Fibroblast of the aortic adventitia (primary cell): ENCODE results near the gene ADGRD1. TPM values are rescaled to one million over a fixed set of nuclear protein-coding genes. Genes with fewer than 3 reads are reported as not detected.

ENCODE experiments used
- DNase-seq: peaks from one replicate; pipeline ENCODE4 v3.0.0-alpha.2; 2010; ENCODE audit warnings: low read depth
- H3K4me3 ChIP-seq: 2 replicates; pipeline ENCODE4 v1.5.1; 2011; ENCODE audit warnings: low read depth, mild to moderate bottlenecking, control low read depth, low read length, moderate library complexity
- total RNA-seq: library from RNA; depleted of rRNA; stranded (reverse); fragments of >200 nt; gene quantifications from 2 replicates; pipeline ENCODE4 v1.2.3, GENCODE V29; 2012; ENCODE audit warnings: low replicate concordance
- TF ChIP-seq, protein P1 (sequence below): IDR thresholded peaks from 2 replicates; pipeline ENCODE4 v1.5.1; 2011; ENCODE audit warnings: mild to moderate bottlenecking, low read length, control low read depth, inconsistent platforms; ENCODE audit not compliant: insufficient read depth

The ADGRD1 gene
- total RNA-seq, 1 donor = 1.2 TPM

- no peak overlapping the region for H3K4me3 ChIP-seq
- no peak for DNase-seq
- TF ChIP-seq, protein P1, sequence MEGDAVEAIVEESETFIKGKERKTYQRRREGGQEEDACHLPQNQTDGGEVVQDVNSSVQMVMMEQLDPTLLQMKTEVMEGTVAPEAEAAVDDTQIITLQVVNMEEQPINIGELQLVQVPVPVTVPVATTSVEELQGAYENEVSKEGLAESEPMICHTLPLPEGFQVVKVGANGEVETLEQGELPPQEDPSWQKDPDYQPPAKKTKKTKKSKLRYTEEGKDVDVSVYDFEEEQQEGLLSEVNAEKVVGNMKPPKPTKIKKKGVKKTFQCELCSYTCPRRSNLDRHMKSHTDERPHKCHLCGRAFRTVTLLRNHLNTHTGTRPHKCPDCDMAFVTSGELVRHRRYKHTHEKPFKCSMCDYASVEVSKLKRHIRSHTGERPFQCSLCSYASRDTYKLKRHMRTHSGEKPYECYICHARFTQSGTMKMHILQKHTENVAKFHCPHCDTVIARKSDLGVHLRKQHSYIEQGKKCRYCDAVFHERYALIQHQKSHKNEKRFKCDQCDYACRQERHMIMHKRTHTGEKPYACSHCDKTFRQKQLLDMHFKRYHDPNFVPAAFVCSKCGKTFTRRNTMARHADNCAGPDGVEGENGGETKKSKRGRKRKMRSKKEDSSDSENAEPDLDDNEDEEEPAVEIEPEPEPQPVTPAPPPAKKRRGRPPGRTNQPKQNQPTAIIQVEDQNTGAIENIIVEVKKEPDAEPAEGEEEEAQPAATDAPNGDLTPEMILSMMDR = no peak
Observed at GRCh38 chr12:131095826-131096680, 142.3 kb downstream of the ADGRD1 start.

GRCh38 chr12:131096681-131097181 lies 143.0 kb downstream of the ADGRD1 start:
- TF ChIP-seq, protein P1 = no peak
- no peak for DNase-seq
- no peak overlapping the region for H3K4me3 ChIP-seq

GRCh38 chr12:131097202-131098177 lies 143.8 kb downstream of the ADGRD1 start:
- DNase-seq = no peak
- H3K4me3 ChIP-seq = no peak overlapping the region
- TF ChIP-seq, protein P1 = no peak

- TF ChIP-seq, protein P1 = no peak
- H3K4me3 ChIP-seq = no peak overlapping the region
- DNase-seq = no peak
Observed at GRCh38 chr12:131098178-131098981, 144.7 kb downstream of the ADGRD1 start.

GRCh38 chr12:131100031-131100674 lies 146.4 kb downstream of the ADGRD1 start:
- no peak overlapping the region for H3K4me3 ChIP-seq
- no peak for DNase-seq
- TF ChIP-seq, protein P1 = no peak
